Measurements from ENCODE around the gene SLC6A8. TPM values are rescaled to one million over a fixed set of nuclear protein-coding genes. Genes with fewer than 3 reads are reported as not detected.

Gene SLC6A8
- total RNA-seq, 1 experiment from 2014 or later: 24.5 TPM

GRCh38 chrX:153648358-153649177 lies 39.2 kb upstream of the SLC6A8 start:
- no peak for DNase-seq (ENCODE audit: low read depth)

DNA sequence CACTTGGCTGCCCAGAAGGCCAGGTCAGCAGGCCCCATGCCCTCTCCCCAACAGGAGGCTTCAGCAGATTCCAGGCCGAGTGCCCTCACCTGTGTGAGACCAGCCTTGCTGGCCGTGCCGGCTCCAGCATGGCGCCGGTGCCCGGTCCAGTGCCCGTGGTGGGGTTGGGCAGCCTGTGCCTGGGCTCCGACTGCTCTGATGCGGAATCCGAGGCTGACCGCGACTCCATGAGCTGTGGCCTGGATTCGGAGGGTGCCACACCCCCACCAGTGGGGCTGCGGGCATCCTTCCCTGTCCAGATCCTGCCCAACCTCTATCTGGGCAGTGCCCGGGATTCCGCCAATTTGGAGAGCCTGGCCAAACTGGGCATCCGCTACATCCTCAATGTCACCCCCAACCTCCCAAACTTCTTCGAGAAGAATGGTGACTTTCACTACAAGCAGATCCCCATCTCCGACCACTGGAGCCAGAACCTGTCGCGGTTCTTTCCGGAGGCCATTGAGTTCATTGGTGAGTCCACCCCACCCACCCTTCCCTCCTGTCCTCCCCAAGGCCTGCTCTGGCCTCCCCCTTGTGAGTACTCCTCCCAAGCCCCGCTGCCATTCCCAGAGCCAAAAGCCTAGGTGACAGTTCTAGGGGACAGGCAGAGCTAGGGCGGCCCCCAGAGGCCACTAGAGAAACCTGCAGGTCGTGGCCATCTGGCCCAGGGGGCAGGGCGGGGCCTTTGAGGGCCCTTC lies 38.4 kb upstream of the SLC6A8 start:
- peak; percentile 47 for DNase-seq (ENCODE audit: low read depth)

- DNase-seq (ENCODE audit: low read depth): no peak
These were observed 37.6 kb upstream of the SLC6A8 start for GRCh38 chrX:153649915-153650782.

DNA sequence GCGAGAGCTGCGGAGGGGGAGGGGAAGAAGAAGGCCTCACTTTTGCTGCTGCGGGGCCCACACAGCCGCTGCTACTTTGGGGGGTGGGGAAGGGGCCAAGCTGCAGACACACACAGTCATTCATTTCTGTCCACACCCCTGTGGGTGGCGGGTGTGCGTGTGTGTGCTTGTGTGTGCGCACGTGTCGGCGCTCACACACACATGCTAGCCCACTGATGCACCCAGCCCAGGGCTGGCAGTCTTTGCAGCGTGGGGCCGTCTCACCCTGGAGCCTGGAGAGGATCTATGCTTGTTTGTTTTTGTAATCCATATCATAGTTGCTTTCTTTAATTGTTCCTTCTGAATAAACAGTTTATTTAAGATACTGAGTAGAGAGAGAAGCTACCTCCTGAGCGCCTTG lies 36.8 kb upstream of the SLC6A8 start:
- no peak for DNase-seq (ENCODE audit: low read depth)

DNA sequence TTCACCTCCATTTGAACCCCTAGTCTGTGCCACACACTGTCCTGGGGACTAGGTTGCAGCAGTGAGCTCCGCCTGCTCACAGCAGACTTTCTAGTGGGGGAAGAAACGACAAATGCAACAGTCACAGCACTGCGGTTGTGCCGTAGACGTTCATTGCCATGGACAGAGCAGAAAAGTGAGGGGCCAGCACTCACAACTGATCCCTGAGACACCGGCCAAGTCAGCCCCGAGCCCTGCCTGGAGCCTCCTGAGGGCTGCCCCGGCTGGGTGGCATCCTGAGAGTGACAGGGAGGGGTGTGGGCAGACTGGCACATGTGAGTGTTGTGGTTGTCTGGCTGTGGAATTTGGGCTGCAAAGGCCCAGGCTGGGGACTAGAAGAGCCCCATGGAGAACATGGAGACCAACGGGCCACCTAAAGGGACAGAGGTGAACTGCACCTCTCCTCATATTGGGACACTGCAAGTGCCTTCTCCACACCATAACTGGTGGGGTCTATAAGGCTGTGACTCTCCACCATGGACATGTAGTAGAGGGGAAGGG lies 36.1 kb upstream of the SLC6A8 start:
- peak; percentile 42 for DNase-seq (ENCODE audit: low read depth)

DNA sequence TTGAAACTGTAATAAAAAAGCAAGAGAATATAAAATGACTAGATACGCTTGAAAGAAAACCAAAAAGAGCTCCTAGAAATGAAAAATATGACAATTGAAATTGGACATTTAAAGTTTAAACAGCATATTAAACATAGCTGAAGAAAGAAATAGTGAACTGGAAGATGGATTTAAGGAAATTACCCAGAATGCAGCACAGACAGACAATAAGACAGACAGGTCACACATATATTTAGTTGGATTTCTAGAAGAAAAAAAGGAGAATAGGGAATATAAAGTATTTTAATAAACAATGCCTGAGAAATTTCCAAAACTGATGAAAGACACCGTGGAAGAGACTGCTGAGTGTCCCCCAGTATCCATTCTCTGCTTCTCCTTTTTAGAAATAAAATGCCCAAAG lies 34.2 kb upstream of the SLC6A8 start:
- no peak for DNase-seq (ENCODE audit: low read depth)

GRCh38 chrX:153657161-153657560 lies 30.6 kb upstream of the SLC6A8 start:
- DNase-seq (ENCODE audit: low read depth): peak; percentile 26

DNA sequence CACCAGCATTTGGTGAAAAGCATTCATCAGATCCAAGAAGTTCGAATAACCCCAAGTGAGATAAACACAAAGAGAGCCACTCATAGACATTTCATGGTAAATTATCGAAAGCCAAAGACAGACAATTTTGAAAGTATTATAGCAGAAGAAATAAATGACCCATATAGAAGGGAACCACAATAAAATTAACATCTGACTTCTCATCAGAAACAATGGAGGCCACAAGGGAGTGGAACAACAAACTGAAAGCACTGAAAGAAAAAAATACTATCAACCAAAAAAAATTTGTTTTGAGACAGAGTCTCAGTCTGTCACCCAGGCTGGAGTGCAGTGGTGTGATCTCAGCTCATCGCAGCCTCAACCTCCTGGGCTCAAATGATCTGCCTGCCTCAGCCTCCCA lies 28.5 kb upstream of the SLC6A8 start:
- DNase-seq (ENCODE audit: low read depth): no peak

DNA sequence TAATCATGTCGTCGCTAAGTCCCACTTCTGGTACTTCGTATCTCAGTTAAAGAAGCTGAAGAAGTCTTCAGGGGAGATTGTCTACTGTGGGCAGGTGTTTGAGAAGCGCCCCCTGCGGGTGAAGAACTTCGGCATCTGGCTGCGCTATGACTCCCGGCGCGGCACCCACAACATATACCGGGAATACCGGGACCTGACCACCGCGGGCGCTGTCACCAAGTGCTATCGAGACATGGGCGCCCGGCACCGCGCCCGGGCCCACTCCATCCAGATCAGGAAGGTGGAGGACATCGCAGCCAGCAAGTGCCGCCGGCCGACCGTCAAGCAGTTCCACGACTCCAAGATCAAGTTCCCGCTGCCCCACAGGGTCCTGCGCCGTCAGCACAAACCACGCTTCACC lies 25.5 kb upstream of the SLC6A8 start:
- no peak for DNase-seq (ENCODE audit: low read depth)

DNA sequence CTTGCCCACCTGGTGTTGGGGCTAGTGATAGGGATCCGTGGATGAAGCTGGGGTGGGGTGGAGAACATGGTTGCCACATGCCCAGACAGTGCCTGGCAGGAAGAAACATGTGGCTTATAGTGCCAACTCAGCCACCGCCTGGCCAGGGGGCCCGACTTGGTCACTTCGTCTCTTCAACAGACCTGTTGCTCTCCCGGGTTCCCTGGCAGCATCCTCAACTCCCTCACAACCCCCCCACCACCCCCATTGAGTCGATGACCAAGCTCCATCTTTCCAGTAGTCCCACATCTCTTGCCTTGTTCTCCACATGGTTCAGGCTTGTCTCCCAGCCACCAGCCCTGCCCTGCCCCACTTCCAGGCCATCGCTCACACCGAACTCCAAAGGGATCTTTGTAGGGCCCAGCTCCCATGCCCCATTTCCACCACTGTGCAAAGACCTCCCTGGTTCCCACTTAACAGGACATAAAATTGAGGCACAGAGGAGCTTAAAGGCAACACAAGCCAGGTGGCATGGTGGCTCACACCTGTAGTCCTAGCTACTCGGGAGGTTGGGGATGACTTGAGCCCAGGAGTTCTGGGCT lies 21.9 kb upstream of the SLC6A8 start:
- DNase-seq (ENCODE audit: low read depth): no peak

DNA sequence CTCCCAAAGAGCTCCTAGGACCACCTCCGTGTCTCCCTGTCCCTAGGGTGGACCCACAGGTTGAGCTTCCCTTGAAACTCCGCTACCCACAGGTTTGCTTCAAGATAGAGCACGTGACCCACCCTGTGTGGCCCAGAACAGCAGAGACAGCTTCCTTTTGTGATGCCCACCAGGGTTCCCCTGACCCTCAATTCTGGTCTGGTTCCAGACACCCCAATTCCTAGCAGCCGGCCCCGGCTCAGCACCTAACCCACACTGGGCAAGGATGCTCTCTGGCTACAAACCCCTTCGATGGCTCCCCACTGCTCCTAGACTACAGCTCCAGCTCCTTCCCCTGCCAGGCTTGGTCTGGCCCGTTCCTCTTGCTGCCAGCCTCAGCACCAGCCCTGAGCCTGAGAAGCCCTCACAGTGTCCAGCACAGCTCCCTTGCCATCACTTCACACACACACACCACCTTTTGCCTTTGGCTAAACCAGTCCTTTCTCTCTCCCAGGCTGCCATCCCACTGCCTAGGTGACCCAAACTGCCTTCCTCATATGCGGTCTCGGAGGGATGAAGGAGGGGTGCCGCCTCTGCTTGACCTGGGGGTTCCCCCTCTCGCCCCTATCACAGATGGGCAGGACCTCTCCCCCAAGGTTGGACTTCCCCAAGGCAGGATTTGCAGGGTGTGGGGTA lies 20.3 kb upstream of the SLC6A8 start:
- DNase-seq (ENCODE audit: low read depth): no peak

DNA sequence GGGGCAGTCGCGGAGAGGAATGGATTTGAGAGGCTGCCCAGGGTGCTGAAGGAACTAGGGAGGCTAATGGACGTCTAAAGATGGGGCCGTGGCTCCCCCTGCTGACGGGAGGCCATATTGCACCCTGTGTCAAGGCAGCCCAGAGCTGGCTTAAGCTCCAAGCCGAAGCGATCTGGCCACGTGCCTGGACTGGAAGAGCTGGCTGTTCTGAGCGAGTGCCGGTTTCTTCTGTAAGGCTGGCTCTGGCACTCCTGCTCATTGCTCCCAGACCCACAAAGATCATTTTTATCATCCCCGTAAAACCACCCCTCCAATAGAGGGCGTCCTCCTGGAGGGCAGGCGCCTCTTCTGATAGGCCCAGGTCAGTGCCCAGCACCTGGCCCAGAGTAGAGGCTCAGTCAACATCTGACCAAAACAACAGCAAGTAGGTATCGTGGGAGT lies 19.8 kb upstream of the SLC6A8 start:
- DNase-seq (ENCODE audit: low read depth): peak; percentile 78

DNA sequence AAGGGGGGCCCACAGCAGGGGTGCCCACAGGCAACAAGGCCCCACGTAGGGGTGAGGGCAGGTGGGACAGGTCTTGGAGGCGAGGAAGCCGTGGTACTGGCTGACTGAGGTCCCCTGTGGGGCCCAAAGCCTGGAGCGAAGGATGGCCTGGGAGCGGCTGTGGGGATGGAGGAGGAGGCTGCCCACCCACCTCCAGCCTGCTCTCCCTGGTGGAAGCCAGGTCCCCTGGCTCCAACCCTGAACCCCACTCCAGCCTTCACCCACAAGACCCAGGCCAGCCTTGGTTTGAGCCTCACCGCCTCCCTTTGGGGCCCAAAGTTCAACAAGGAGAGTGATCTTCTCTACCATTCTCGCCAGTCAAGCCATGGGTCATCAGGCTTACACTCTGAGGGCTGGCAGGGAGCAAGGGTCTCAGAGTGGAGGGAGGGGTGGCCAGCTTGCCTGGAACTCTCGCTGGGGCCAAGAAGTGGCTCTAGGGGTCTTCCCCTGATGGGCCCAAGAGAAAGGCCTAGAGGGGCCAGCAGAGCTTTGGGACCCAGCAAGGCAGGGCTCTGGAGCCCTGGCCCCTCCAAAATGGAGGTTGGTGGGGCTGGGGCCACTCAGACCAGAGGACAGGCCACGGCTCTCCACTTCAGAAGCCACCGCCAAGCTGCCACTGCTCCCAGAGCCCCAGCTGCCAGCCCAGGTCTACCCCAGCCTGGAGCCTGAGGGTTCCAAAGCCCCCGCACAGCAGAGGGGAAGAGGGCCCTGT lies 19.1 kb upstream of the SLC6A8 start:
- no peak for DNase-seq (ENCODE audit: low read depth)

- no peak for DNase-seq (ENCODE audit: low read depth)
These were observed 18.4 kb upstream of the SLC6A8 start for GRCh38 chrX:153669174-153669890.

DNA sequence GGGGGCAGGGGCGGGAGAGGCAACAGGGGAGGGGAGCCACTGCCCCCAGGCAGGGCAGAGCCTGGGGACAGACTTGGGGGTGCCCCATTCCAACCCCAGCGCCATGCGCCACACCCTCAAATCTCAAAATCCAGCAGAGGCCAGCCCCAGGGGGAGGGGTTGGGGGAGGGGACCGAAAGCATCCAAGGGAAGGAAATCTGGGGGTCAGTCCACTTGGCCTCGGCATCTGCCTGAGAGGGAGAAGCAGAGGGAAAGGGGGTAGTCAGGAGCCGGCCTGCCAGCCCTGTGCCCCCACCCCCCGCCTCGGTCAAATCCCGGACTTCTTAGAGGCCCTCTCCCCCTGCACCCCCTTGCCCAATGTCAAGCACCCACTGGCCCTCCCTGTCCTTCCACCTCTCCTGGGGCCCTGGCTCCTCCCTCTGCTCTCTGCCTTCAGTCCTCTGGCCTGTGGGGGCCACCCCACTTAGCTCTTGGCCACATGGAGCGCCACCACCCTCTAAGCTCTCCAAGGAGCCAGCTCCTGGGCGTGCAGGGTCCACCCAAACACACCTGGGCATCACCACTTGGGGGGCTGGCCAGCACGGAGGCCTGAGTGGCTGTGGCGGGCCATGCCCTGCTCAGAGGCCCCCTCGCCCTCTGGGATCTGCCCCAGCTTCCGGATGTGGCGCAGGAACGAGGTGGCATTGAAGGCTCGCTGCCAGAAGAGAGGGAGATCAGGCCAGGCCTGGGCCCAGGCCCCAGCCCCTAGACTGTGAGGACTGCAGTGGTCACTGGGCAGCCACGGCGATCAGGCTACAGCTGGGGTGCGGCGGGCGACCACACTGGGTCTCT lies 17.6 kb upstream of the SLC6A8 start:
- no peak for DNase-seq (ENCODE audit: low read depth)

DNA sequence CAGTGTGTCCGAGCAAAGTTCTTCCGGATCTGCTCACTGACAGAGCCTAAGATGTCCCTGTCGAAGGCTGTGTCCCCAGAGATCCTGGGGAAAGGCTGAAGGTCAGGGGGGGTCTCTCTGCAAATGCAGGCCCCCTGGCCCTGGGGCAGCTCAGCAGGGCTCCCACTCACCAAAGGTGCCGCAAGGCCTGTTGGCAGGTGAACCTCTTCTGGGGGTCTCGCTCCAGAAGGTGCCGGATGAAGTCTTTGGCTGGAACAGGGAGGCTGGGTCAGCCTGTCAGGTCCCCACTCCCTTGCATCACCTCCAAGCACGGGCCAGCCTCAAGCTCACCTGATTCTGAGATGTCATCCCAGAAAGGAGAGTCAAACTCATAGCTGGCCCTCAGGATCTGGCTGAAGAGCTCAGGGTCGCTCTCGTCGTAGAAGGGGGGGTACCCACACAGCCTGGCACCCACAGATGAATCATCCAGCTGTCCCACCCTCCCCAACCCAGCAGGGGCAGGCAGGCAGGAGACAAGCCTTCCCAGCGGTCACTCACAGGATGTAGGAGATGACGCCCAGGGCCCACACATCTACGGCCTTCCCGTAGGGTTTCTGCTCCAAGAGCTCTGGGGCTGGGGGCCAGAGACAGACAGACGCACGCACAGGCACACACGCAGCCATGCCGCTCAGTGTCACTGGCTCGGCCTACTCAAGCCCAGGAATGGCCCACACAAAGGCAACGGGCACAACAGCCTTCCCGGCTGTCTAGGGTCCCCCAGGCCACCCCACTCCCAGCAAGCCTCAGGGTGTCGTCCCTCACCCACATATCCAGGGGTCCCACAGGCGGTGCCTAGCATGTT lies 16.8 kb upstream of the SLC6A8 start:
- DNase-seq (ENCODE audit: low read depth): no peak

Data from M059J (cell line).